NOMO-1 treated with dmso at 0.1 percent for 144 hours (cell line): Measurements from ENCODE around the gene CDH22.

Experiments used
- DNase-seq: peaks from one replicate; lab custom pipeline; 2025; ENCODE audit not compliant: unreplicated experiment; lab: John Stamatoyannopoulos, UW

Gene CDH22

DNA sequence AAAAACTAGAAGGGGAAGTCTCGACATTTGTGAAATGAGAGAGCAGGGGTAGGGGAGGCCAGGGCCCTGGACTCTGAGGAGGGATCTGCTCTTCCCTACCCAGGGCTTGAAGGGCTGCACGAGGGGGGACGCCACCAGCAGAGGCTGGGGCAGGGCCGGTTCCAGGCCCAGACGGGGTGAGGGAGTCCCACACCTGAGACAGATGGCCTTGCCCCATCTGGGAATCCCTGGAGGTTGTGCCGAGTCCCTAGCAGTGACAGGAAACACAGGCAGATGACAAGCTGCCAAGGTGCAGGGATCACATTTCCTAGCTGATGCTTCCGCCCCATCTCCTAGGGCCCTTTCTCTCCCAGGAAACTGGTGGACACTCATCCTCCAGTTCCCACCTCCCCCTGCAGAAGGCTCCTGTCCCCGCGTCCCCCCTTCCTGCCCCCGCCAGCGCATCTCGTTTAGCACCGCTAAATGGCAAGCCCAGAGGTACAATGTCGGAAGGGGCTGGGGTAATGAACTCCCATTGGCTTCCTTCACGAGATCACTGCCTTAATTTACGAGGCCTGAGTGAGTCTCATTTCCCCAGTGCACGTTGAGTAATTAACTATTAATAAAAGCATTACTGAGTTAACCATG lies 35.2 kb upstream of the CDH22 start:
- DNase-seq, result no peak

DNA sequence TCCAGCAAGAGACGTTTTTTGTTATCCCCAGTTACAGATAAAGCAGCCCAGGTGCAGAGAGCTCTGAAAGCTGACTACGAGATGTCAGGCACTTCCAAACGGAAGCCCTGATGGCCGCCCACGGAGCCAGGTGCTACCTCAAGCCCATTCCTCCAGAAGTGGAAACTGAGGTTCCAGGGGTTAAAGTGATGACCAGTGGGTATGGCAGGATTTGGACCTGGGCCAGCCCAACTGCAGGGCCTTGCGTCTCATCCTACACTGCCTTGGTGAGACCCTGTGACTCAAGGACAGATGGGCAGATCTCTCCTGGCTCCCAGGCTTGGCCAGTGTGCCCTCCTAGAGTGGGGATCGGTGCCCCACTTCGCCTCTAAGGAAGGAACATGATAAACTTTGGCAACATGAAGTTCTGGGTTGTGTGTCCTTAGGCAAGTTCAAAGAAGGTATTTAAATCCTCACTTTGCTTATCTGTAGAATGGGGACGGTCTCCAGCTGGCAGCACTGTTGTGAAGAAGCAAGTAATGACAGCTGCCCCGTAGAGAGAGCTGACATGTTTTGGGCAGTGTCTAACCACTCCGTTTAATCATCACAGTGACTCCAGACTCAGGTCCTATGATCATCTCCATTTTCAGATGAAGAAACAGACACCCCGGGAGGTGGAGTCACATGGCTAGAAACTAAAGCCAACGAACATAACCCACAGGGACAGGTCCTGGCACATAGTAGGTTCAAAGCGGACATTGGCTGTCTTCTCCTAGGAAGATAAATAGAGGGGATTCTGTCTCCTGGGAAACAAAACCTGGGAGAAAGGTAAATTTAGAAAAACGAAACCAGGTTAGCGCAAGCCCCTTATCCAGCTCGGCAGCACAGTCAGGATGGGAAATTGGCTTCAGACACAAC lies 34.4 kb upstream of the CDH22 start:
- no peak for DNase-seq

DNA sequence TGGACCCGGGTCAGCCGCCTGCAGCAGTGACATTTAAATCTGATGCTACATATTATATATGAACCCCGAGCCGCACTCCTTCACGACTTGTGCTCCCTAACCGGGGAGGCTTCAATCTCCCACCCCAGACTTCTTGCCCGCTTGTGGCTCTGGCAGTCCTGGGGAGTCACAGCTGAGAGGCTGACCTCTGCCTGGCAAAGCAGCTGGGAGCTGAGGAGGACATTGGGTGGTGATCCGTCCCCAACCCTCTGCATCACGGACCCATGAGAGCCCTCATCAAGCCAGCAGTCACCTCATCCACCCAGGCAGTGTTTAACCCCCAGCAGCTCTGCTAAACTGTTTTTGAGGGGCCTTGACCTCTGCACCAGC lies 33.7 kb upstream of the CDH22 start:
- DNase-seq, result no peak

DNA sequence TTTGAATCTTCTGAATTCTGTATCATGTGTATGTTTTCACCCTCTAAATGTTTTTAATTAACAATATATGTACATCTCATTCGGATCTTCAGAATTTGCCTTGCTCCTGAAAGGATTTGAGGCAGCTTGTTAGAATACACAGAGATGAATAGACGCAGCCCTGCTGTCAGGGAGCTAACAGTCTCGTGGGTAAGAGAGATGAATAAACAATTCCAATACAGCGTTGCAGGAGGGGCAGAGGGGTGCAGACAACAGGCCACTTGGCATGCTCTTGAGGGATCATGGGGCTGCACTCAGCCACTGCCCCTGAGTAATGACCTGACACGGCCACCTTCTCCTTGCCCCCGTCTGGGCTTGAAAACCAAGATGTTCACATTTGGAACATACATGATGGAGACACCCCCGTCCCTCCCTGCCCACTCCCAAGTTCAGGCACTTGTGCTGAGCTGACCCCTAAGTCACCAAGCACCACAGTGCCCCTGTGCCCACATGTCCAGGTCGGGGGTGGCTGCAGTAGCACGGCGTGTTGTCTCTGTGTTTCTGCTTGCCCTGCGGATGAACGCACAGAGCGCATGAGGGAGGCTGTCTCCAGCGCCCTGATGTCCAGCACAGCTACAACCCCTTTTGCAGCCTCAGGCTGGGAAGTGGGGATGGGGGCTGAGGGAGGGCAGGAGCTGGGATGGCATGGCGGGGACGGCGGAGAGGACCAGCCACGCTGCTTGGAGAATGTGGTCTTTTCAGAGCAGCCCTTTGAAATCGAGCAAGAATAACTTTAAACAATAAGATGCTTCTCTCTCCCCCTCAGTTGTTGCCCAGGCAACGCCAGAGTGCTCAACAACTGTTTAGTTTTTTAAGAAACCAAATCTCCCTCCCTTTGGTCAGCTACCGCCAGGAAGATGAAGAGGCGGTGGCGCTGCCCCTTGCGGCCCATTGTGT lies 33.0 kb upstream of the CDH22 start:
- DNase-seq, result no peak

DNA sequence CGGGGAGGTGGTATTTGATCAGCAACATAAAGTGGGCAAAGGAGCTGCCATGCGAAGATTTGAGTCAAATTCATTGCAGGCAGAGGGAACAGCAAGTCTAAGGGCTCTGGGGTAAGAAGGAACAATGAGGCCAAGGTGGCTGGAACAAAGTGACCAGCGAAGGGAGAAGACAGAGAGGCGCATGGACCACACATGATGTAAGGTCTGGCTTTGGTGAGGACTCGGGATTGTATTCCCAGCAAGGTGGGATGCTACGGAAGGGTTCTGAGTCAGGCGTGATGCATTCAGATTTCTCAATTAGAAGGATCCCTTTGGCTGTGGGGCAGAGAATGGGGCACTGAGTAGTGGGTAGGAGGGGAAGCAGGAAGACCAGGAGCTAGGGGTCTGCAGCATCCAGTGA lies 30.7 kb upstream of the CDH22 start:
- no peak for DNase-seq

DNA sequence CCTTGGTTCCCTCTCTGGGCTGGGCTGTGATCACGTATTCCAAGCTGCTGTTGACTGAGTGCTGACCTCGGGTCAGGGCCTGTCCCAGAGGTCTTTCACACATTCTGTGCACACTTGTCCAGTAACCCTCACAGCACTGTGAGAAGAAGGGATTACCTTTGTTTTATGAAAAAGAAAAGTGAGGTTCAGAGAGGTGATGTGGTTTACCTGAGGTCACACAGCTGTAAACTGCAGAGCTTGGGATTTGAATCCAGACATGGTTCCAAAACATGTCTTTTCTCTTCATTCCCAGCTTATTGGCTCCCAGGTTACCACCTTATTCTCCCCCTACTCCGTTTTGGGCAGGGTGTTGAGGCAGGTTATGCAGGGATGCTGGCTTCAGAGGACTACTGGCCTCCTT lies 28.4 kb upstream of the CDH22 start:
- no peak for DNase-seq

DNA sequence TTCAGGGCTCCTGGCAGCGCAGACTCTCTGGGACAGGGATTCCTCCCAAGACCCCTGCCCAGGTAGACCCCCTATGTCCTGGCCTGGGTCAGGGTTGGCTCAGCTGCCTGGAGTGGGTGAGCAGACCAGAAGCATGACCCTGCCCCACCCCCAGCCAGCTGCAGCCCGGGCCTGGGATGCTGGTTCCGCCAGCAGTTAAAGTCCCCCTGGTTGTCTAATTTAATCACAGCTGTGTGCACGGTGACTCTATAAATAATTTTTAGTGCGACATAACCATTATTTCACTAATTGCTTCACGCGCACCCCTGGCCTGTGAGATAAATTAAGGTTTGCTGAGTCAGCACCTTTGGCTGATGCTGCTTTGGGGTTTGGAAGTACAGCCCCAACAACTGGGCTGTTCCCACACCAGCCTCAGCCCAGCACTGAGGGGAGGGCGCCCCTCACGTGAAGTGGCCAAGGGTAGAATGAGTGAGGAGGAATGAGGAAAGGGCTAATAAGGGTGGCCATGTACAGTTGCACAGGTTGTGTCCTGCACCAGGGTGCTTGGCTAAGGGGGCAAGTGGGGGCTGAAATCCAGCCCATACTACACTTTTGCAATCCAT lies 26.1 kb upstream of the CDH22 start:
- DNase-seq, result no peak

DNA sequence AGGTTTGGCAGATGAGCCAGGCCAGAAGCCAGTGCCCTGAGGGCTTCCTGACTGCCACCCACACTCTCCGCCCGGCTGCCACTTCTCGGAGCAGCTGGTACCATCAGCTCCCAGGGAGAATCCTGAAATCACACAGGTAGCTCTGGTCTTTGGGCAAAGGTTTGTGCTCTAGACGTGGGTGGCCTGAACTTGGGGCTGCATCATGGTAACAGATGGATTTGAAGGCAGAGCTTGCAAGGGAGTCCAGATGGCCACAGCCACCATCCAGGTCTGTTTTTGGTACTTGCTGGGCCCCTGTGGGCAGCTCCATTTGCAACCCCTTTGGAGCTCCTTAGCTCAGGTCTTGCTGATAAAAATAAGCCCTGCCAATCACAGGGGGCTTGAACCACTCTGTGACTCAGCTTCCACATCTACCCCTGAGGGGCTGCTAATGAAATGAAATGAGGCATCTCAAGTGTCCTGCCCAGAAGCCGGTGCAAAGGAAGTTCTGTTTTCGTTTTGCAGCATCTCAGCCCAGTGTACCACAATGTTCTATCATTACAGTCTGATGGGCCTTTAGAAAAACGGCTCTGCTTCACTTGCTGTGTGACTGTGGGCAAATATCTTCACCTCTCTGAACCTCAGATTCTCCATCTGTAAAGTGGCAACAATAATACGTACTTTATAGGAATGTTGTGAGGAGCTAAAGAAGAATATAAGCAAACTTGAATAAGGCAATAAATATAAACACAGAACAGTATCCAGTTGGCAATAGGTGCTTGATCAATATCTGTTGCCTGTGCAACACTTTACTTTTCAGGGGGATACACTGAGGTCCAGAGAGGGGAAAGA lies 25.1 kb upstream of the CDH22 start:
- DNase-seq, result no peak

DNA sequence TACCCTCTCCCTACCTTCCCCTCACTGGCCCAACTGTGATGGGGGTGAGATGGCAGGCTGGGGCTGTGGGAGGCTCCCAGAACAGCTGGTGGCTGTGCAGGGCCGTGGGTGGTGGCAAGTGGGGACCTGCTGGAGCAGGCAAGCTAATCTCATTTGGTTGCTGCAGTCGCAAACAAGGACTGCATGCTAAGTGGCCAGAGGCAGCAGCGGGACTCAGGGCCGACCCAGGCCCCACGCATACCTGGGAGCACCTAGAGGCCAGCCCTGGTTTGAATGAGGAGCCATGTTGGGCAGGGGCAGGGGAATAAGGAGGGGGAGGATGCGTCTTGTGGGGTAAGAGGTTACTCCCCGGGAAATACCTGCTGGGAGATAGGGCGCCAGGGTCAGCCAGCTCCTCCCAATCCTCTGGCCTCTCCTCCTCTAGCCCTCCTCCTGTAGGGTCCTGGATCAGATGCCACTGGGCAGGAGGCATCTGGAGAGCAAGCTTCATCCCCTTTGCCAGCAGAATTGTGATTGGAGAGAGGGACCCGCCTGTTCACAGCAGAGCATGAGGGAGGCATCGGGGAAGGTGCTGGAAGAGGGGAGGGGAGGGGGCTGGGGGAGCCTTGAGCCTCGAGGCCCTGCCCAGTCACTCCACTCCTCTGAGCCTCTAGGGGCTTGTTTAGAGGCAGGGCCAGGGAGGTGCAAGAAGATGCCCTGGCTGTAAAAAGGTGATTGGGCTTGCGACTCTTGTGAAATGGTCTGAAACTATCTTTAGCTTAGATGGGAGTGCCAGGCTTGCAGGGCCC lies 24.3 kb upstream of the CDH22 start:
- no peak for DNase-seq

DNA sequence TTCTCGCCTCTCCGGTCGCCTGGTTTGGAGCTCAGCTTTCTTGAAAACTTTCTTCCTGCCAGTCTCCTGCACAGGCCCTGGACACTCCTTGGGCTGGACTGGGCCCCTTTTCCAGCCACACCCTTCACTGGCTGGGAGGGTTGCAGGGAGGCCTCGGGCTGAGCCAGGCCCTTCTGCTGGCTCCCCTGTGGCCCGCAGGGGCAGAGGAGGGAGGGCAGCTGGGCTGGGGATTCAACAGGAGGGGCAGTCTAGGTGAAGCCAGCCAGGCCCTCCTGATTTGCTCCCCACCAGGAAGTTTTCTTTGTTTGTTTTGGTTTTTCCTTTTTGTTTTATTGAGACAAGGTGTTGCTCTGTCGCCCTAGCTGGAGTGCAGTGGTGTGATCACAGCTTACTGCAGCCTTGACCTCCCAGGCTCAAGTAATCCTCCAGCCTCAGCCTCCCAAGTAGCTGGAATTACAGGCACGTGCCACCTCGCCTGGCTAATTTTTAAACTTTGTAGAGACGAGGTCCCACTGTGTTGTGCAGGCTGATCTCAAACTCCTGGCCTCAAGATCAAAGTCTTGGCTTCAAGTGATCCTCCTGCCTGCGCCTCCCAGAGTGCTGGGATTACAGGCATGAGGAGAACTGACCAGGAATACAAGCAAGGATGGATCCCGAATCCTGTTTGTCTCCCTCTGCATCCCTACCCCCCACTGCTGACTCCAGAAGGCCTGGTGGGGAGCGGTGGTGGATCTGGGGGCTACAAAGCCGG lies 23.5 kb upstream of the CDH22 start:
- DNase-seq, result no peak

DNA sequence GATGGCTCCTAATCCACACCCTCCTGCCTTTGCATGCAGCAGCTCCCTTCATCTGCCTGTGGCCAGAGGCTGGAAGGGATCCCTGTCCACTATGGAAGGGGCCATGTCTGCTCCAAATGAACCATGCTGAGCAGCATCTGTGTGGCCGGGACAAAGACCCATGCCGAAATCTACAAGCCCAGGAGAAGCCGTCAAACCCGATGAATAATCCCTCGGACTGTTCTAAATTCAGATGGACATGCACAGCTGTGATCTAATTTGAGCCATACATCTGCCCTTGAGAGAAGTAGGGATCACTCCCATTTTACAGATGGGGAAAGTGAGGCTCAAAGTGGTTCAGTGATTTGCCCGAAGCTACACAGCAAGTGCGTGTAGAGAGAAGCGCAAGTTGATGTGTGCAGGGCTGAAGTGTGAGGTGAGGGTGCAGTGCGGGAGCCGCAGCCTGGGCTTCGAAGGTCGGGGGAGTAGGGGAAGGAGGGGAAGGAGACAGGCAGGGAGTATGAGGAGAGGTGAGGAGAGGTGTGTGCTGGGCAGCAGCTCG lies 22.6 kb upstream of the CDH22 start:
- DNase-seq, result no peak

DNA sequence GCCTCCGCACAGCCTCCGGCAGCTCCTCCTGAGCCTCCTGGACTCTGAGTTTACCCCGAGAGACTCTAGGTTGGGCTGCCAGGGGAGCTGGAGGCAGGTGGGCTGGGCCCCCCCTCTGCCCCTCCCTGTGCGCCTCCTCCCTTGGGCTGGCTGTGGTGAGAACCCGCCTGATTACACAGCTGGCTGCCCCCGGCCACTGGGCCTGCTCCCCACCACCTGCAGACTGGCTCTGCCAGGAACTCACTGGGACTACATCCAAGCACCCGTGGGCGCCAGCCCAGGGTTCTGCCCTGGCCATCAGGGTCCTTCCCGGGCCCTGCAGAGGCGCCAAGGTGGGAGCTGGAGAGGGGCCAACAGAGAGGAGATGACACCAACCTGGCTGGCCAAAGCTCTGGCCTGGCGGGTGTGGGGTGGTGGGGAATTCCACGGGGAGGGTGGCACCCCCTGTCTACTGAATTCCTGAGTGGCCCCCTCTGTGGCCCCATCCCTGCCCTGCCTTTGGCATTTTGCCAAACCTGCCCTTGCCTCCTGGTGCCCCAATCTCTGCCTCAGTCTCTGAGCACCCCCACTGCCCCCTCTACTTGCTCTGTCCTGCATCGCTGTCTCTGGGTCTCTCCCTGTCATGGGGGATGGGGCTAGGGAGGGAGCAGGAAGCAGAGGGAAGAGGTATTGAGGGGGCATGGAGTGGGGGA lies 21.9 kb upstream of the CDH22 start:
- no peak for DNase-seq

DNA sequence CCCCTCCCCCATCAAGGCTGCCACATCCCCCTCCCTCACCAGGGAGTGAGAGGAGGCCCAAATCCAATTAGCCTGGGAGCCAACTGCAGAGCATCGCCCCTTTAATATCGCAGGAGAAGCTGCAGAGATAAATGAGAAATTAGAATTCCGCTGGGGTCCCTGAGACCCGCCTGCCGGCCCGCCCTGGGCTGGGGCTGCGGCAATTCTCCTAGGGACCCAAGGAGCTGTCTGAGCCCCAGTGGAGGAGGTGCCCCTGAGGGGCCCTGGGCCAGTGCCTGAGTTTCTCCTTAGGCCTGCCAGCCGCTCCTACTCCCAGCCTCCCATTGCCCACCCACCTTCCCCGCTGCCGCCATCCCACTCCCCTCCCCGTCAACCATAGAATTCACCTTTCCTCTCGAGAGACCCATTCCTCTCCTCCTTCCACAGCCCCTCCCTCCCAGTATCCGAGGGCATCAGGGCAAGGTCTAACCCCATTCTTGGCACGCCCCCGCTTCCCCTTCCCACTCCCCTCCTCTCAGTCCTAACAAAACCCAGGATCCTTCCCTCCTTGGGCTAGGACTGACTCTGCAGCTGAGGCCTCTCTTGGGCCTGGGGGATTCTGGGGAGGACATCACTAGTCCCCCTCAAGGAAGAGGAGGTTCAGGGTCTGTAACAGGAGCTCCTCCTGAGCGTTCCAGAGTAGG lies 20.0 kb upstream of the CDH22 start:
- DNase-seq, result no peak

DNA sequence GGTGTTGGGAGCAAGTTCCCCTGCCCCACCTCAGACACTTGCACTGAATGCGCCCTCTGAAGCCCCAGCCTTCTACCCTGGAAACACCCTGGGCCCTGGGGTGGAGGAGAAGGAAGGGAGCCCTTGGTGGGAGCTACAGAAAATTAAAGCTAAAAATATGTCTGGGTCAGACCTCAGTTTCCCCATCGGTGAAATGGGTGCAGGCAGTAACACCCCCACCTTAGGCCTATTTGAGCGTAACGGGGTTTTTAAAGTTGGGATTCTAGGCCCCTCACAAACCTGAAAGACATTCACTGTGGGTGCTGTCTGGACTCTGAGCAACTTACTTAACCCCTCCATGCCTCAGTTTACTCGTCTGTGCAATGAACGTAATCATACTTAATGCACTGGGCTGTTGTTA lies 19.3 kb upstream of the CDH22 start:
- DNase-seq, result no peak

DNA sequence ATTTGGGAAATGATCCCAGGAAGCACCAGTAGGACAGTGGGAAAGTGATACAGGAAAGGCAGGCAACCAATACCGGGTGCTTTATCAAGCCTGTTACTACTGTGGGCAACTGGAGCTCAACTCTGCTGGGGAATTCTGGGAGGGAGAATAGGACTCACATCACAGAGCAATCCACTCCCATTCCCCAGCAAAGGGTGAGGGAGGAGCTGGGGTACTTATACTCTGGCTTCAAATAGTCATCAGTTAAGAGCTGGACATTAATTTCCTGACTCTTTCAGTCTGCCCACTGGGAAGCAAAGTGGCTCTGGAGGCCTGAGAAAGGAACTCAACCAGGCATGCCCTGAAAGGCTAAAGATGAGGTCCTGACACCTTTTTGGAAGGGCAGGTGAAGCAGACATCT lies 17.5 kb upstream of the CDH22 start:
- DNase-seq, result no peak

DNA sequence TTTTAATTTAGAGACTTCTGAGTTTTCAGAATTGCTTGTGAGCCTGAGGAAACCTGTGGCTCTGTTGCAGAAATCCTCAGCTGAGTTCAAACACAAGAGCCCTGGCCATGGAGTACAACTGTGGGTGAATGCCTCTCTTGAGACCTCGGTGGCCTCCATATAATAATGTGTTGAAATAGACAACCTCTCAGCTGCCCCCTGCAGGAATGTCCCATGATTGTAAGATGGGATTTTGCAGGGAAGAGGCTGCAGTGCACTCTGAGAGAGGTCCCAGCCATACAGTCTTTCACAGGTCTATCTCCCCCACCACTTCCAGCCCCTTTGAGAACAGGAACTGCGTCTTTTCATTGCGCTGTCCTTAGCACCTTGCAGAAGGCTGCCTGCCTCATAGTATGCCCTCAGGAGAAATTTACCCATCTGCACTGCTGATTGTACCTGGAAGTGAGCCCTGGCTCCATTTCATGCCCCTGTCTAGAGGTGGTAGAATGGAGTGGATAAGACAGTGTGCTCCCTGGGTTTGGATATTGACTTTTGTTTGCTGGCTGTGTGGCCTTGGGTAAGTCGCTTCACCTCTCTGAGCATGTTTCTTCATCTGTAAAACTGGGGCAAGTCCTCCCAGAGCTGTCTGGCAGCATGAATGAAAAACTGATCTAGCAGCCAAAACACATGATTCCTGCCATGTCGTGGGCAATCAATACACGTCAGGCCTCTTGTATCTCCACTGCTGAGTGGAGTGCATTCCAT lies 16.8 kb upstream of the CDH22 start:
- DNase-seq, result no peak

DNA sequence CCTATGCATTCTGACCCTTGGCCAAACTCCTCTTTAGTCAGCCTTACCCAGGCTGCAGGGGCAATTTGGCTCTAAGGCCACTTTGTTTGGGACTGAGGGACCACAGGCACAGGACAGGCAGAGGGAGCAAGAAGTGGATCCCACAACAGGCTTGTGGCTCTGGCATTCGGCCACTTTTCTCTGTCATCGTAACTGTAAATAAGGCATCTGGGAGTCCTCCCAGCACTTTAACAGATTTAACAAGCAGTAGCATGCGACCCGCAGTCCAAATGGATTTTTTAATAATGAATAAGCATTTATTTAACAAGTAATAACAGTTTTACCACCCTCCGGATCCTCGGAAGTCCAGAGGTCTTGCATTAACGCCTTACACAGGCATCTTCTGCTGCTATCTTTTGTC lies 16.1 kb upstream of the CDH22 start:
- no peak for DNase-seq
